ENCODE data around the gene SERINC2. TPM values are rescaled to one million over a fixed set of nuclear protein-coding genes. Genes with fewer than 3 reads are reported as not detected.

The SERINC2 gene
- total and polyA plus RNA-seq, 2 of the 8 experiments (the other 6 are each of a cell fraction or from before 2014, with no cell fraction given): 31.4 to 60.0 TPM

DNA sequence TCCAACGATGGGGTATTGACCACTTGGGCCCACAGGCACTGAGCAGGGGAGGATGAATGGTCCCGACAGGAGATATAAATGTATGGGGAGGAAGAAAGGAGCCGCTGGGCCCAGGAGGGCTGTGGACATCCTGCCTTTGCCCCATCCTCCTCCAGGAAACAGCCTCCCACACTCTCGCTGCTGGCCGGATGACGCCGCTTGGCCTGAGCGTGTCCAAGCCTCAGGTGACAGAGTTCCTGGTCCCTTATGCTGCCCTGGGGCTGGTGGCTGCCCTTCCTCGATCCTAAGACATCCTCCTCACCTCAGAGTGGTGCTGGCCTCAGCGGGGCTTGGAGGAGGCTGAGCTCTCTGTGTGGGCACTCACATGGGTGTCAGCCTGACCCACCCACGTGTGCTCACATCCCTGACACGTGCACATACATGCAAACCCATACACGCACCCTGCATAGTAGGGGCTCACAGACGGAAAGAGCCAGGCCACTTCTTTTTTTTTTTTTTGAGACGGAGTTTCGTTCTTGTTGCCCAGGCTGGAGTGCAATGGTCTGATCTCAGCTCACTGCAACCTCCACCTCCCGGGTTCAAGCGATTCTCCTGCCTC, 5.9 kb upstream of the SERINC2 start:
- Histone ChIP-seq H3K4me1 (replicated peaks in 1 of 4; ENCODE audit: control insufficient read depth in 3 of 4, insufficient read depth in 4 of 4, low read length in 3 of 4) (peaks cover 0 to 3% (median under 1%) of the 10 kb centered on the region in 4 experiments; a peak in 3 of 7 replicates), H3K18ac (ENCODE audit: extremely low read depth, low read length) (no peak overlapping the region), H3K9ac (replicated peaks in 1 of 4; ENCODE audit: extremely low read depth in 1 of 4, low read depth in 3 of 4, low read length in 3 of 4) (no peak overlapping the region), H4K91ac (replicated peaks; ENCODE audit: insufficient read length, low read length) (peak overlapping the region; percentile 27), H3K27me3 (replicated peaks in 1 of 4; ENCODE audit: control insufficient read depth in 3 of 4, extremely low read depth in 1 of 4, insufficient read depth in 3 of 4, low read length in 3 of 4) (peaks cover 0 to 6% (median 1%) of the 10 kb centered on the region in 4 experiments; a peak in 3 of 7 replicates), H2AFZ (ENCODE audit: low read length) (no peak overlapping the region), H2BK20ac (ENCODE audit: low read length) (no peak overlapping the region), H3K14ac (ENCODE audit: insufficient read length) (no peak overlapping the region), H2BK5ac (ENCODE audit: low read depth, low read length) (no peak overlapping the region), H4K5ac (ENCODE audit: insufficient read length, low read depth, low read length) (no peak overlapping the region), H3K4ac (replicated peaks; ENCODE audit: insufficient read length, low read depth, low read length) (no peak overlapping the region), H2BK12ac (ENCODE audit: low read depth, low read length) (0 out of 2 replicates have a peak overlapping the region, but pooled peaks have one; percentile 14), H3K4me2 (ENCODE audit: insufficient read depth in 1 of 2, low read depth in 2 of 2, low read length in 2 of 2) (no peak overlapping the region), H2BK120ac (replicated peaks; ENCODE audit: low read depth, low read length) (no peak overlapping the region), H3K56ac (replicated peaks; ENCODE audit: insufficient read length, low read depth, low read length) (no peak overlapping the region), H3K23ac (ENCODE audit: insufficient read length) (no peak overlapping the region), H2BK15ac (ENCODE audit: low read length) (no peak overlapping the region), H3K9me3 (ENCODE audit: insufficient read depth in 2 of 2, low read depth in 1 of 2, low read length in 1 of 2) (no peaks in the 10 kb centered on the region), H3K79me2 (ENCODE audit: control insufficient read depth in 1 of 2, insufficient read depth in 2 of 2, low read length in 2 of 2) (no peaks in the 10 kb centered on the region), H3K79me1 (ENCODE audit: low read depth, low read length) (no peaks in the 10 kb centered on the region), H4K20me1 (replicated peaks in 1 of 2; ENCODE audit: control insufficient read depth in 1 of 2, insufficient read depth in 2 of 2, low read length in 2 of 2) (no peaks in the 10 kb centered on the region), H4K8ac (ENCODE audit: extremely low read depth, insufficient read depth, low read length) (peak overlapping the region; percentile 57), H2AK5ac (ENCODE audit: low read depth, low read length) (no peak overlapping the region), H3K4me3 (ENCODE audit: extremely low read depth in 1 of 4, insufficient read depth in 2 of 4, low read depth in 3 of 4, low read length in 4 of 4) (no peak overlapping the region), H3K36me3 (ENCODE audit: control insufficient read depth in 2 of 4, insufficient read depth in 4 of 4, low read length in 3 of 4) (no peaks in the 10 kb centered on the region; a peak in 1 of 8 replicates), H3K27ac (ENCODE audit: low read depth, low read length) (no peak overlapping the region), H3K23me2 (ENCODE audit: low read depth, low read length) (no peaks in the 10 kb centered on the region)
- no peak for TF ChIP-seq EGR1 (IDR thresholded peaks at IDR 0.05; ENCODE audit: borderline replicate concordance, low read depth, low read length)
- TF ChIP-seq RBBP5 (IDR thresholded peaks at IDR 0.05; ENCODE audit: borderline replicate concordance, low read depth, low read length): no peak
- TF ChIP-seq TBP (IDR thresholded peaks at IDR 0.05; ENCODE audit: low read depth, low read length): no peak
- no peak for TF ChIP-seq BACH1 (IDR thresholded peaks at IDR 0.05; ENCODE audit: low read length)
- no peak for TF ChIP-seq JUND (IDR thresholded peaks at IDR 0.05; ENCODE audit: low read length)
- no peak for TF ChIP-seq RXRA (IDR thresholded peaks at IDR 0.05; ENCODE audit: insufficient read depth, low read depth, low read length)
- TF ChIP-seq GTF2F1 (IDR thresholded peaks at IDR 0.05; ENCODE audit: borderline replicate concordance, low read depth, low read length): no peak
- no peak for TF ChIP-seq SP1 (IDR thresholded peaks at IDR 0.05; ENCODE audit: low read depth, low read length)
- no peak for TF ChIP-seq ZNF274 (IDR thresholded peaks at IDR 0.05; ENCODE audit: borderline replicate concordance, extremely low read depth, low read length)
- TF ChIP-seq BCL11A (IDR thresholded peaks at IDR 0.05; ENCODE audit: low read depth in 2 of 2, low read length in 2 of 2): no peak
- TF ChIP-seq KDM1A (IDR thresholded peaks at IDR 0.05; ENCODE audit: borderline replicate concordance, low read length): no peak
- TF ChIP-seq PHF8 (conservative IDR thresholded peaks at IDR 0.05; ENCODE audit: low read depth, low read length): no peak
- no peak for TF ChIP-seq RFX5 (IDR thresholded peaks at IDR 0.05; ENCODE audit: borderline replicate concordance, low read depth, low read length)
- no peak for TF ChIP-seq HDAC6 (IDR thresholded peaks at IDR 0.05; ENCODE audit: low read depth, low read length)
- CTCF ChIA-PET (ENCODE audit: partially characterized antibody): interaction anchor here (0.8 to 3.4 kb wide), 4 partner anchors 11 to 142 kb away, joined by 3 to 21 read pairs (median 10); no protein-coding TSS in a partner anchor
- POLR2A ChIA-PET (ENCODE audit: partially characterized antibody): interaction anchor here (0.6 to 0.9 kb wide), 2 partner anchors 10 to 63 kb away, joined by 3 read pairs; no protein-coding TSS in a partner anchor
- WGBS, 2 experiments (ENCODE audit: extremely low coverage in 1 of 2, insufficient coverage in 1 of 2, insufficient read length in 1 of 2, insufficient replicate concordance in 2 of 2, low coverage in 1 of 2, low lambda C conversion rate in 2 of 2, missing lambda C conversion rate in 1 of 2): 92% methylated on average over 13 of the region's 18 CpGs; no CpG with 5 or more reads in 1 of the 2 experiments
- FAIRE-seq (no peak), DNase-seq (ENCODE audit: low read depth in 1 of 2, low spot score in 2 of 2) (no peak)
